Measurements from ENCODE around the gene BCL7A. TPM values are rescaled to one million over a fixed set of nuclear protein-coding genes. Genes with fewer than 3 reads are reported as not detected.
A peak's percentile ranks its signal among the peaks of the same experiment; 100 is the strongest.

The BCL7A gene
- total RNA-seq, 1 donor, result 4.7 TPM

DNA sequence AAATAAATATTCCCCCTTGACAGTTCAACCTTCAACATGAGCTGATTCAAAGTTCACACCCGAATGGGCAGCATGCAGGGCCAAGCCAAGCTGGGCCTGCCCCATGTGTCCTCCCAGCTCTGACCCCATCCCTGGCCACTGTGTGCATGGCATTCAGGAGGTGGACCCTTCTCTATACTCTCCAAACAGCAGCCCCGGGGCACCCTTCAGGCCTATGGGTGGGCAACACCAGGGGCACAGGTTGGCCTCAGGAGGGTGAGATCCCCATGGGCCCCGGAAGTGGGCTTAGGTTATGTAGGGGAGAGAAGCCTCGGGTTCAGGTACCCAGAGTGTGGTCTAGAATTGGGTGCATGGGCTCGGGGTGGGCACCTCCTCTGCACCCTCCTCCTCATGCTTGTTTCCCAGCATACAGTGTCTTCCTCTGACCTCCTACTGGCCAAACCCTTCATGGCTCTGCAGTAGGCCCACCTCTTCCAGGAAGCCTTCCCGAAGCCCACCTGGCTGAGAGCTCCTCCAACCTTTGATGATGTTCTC, 31.5 kb upstream of the BCL7A start:
- Histone ChIP-seq H3K4me1 (ENCODE audit: insufficient read depth, low read length) (peaks cover 17% of the 10 kb centered on the region), H3K27ac (ENCODE audit: low read depth, low read length) (no peak overlapping the region), H3K79me2 (ENCODE audit: insufficient read depth, low read length) (no peaks in the 10 kb centered on the region), H2AFZ (ENCODE audit: low read length) (no peak overlapping the region), H3K27me3 (ENCODE audit: insufficient read depth, low read length) (no peaks in the 10 kb centered on the region), H4K20me1 (ENCODE audit: insufficient read depth, low read length) (no peaks in the 10 kb centered on the region), H3K4me2 (ENCODE audit: insufficient read depth, low read length) (no peak overlapping the region), H3K9me3 (ENCODE audit: low read depth, low read length) (no peaks in the 10 kb centered on the region), H3K4me3 (ENCODE audit: insufficient read depth, low read length) (no peak overlapping the region), H3K36me3 (ENCODE audit: insufficient read depth, low read length) (no peaks in the 10 kb centered on the region)
- DNase-seq (ENCODE audit: insufficient read length, low spot score, missing footprints), result no peak
- TF ChIP-seq, protein P1, sequence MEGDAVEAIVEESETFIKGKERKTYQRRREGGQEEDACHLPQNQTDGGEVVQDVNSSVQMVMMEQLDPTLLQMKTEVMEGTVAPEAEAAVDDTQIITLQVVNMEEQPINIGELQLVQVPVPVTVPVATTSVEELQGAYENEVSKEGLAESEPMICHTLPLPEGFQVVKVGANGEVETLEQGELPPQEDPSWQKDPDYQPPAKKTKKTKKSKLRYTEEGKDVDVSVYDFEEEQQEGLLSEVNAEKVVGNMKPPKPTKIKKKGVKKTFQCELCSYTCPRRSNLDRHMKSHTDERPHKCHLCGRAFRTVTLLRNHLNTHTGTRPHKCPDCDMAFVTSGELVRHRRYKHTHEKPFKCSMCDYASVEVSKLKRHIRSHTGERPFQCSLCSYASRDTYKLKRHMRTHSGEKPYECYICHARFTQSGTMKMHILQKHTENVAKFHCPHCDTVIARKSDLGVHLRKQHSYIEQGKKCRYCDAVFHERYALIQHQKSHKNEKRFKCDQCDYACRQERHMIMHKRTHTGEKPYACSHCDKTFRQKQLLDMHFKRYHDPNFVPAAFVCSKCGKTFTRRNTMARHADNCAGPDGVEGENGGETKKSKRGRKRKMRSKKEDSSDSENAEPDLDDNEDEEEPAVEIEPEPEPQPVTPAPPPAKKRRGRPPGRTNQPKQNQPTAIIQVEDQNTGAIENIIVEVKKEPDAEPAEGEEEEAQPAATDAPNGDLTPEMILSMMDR (IDR thresholded peaks at IDR 0.05; ENCODE audit: extremely low read depth, low read depth, low read length), result no peak

DNA sequence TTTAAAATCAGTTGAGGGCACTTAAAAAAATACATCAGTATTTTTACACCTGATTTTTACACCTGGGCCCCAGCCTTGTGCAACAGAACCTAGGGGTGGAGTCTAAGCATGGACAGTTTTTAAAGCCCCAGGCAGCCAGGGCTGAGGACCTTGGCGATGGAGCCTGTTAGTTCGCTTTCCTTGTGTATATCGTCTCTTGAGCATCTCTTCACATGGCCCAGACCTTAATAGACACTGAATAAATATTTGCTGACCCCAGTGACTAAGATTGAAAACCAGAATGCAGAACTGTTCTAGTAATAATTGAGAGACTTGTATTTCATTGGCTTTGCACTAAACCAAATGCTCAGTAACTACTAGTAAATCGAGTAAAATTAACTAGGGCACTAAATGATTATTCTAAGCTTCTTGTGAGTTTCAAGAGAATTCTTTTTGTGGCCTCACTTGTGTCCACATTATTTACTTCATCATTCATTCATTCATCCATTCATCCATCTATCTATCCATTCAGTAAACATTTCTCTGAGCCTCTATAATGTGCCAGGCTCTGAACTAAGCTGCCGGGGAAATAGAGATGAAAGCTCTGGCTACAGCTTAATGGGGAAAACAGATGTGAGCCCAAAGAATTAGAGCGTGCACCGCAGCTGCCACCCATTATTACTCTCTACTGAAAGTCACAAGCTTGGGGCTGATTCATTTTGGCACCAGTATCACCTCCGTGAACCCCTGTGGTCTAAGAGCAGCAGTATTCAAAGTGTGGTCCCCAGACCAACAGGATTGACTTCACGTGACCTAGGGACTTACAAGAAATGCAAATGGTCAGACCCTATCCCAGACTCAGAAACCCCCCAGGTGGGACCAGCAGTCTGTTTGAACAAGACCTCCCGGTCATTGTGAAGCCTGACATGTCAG, 30.7 kb upstream of the BCL7A start:
- Histone ChIP-seq H3K27me3 (ENCODE audit: insufficient read depth, low read length) (no peaks in the 10 kb centered on the region), H3K4me2 (ENCODE audit: insufficient read depth, low read length) (no peak overlapping the region), H3K27ac (ENCODE audit: low read depth, low read length) (peak overlapping the region; percentile 93), H3K79me2 (ENCODE audit: insufficient read depth, low read length) (no peaks in the 10 kb centered on the region), H3K36me3 (ENCODE audit: insufficient read depth, low read length) (no peaks in the 10 kb centered on the region), H3K4me3 (ENCODE audit: insufficient read depth, low read length) (no peak overlapping the region), H3K9me3 (ENCODE audit: low read depth, low read length) (no peaks in the 10 kb centered on the region), H3K4me1 (ENCODE audit: insufficient read depth, low read length) (peaks cover 17% of the 10 kb centered on the region), H4K20me1 (ENCODE audit: insufficient read depth, low read length) (no peaks in the 10 kb centered on the region), H2AFZ (ENCODE audit: low read length) (no peak overlapping the region)
- peak; percentile 77 for DNase-seq (ENCODE audit: insufficient read length, low spot score, missing footprints)
- TF ChIP-seq, protein P1 (IDR thresholded peaks at IDR 0.05; ENCODE audit: extremely low read depth, low read depth, low read length), result no peak

- no peaks in the 10 kb centered on the region for H4K20me1 ChIP-seq (ENCODE audit: insufficient read depth, low read length)
- peak overlapping the region; percentile 93 for H3K27ac ChIP-seq (ENCODE audit: low read depth, low read length)
- H3K36me3 ChIP-seq (ENCODE audit: insufficient read depth, low read length), result no peaks in the 10 kb centered on the region
- DNase-seq (ENCODE audit: insufficient read length, low spot score, missing footprints), result peak; percentile 99
- peak overlapping the region; percentile 73 for H2AFZ ChIP-seq (ENCODE audit: low read length)
- H3K4me2 ChIP-seq (ENCODE audit: insufficient read depth, low read length), result peak overlapping the region; percentile 70
- peaks cover 25% of the 10 kb centered on the region for H3K4me1 ChIP-seq (ENCODE audit: insufficient read depth, low read length)
- no peaks in the 10 kb centered on the region for H3K79me2 ChIP-seq (ENCODE audit: insufficient read depth, low read length)
- no peaks in the 10 kb centered on the region for H3K9me3 ChIP-seq (ENCODE audit: low read depth, low read length)
- H3K4me3 ChIP-seq (ENCODE audit: insufficient read depth, low read length), result no peak overlapping the region
- no peaks in the 10 kb centered on the region for H3K27me3 ChIP-seq (ENCODE audit: insufficient read depth, low read length)
- TF ChIP-seq, protein P1 (IDR thresholded peaks at IDR 0.05; ENCODE audit: extremely low read depth, low read depth, low read length), result no peak
Observed at GRCh38 chr12:121992059-121992879, 29.4 kb upstream of the BCL7A start.
